GM23338 (cell line): ENCODE results near the gene CFAP77. TPM values are rescaled to one million over a fixed set of nuclear protein-coding genes. Genes with fewer than 3 reads are reported as not detected.

Source experiments
- ATAC-seq: fragments of 200-7000 bp; cut with Tn5 transposase; 3 replicates; pipeline ENCODE4 v1.9.1; 2020
- DNase-seq: peaks from one replicate; pipeline ENCODE4 v3.0.0-alpha.2; 2015; ENCODE audit warnings: low spot score
- H2AFZ ChIP-seq: fragments of 200-600 bp; sonication (generic); 2 replicates; pipeline ENCODE4 v1.8.0; 2016; ENCODE audit warnings: antibody characterized with exemption, mild to moderate bottlenecking, moderate library complexity
- H3F3A ChIP-seq: fragments of 200-600 bp; sonication (generic); replicated peaks from 2 replicates; pipeline ENCODE4 v1.8.0; 2017; ENCODE audit warnings: antibody characterized with exemption, mixed run types, low read depth
- H3K27ac ChIP-seq: fragments of 200-600 bp; sonication (generic); 2 replicates; pipeline ENCODE4 v1.6.1; 2016; ENCODE audit warnings: low read depth
- H3K27me3 ChIP-seq: fragments of 200-600 bp; sonication (generic); 2 replicates; pipeline ENCODE4 v1.8.0; 2016; ENCODE audit warnings: mild to moderate bottlenecking, mixed run types, moderate library complexity; ENCODE audit not compliant: insufficient read depth
- H3K36me3 ChIP-seq: fragments of 200-600 bp; sonication (generic); 2 replicates; pipeline ENCODE4 v1.8.0; 2016; ENCODE audit warnings: mild to moderate bottlenecking; ENCODE audit not compliant: insufficient read depth
- H3K4me1 ChIP-seq: fragments of 200-600 bp; sonication (generic); 2 replicates; pipeline ENCODE4 v1.8.0; 2016; ENCODE audit warnings: mild to moderate bottlenecking, moderate library complexity; ENCODE audit not compliant: insufficient read depth
- H3K4me2 ChIP-seq: fragments of 200-600 bp; sonication (generic); 2 replicates; pipeline ENCODE4 v1.7.1; 2017; ENCODE audit warnings: mixed run types
- H3K4me3 ChIP-seq: fragments of 200-600 bp; sonication (generic); 2 replicates; pipeline ENCODE4 v1.6.1; 2016; ENCODE audit warnings: mixed run types
- H3K79me2 ChIP-seq: fragments of 200-600 bp; sonication (generic); replicated peaks from 2 replicates; pipeline ENCODE4 v1.8.0; 2017; ENCODE audit warnings: mild to moderate bottlenecking; ENCODE audit not compliant: insufficient read depth
- H3K9me2 ChIP-seq: fragments of 200-600 bp; sonication (generic); 2 replicates; pipeline ENCODE4 v1.8.0; 2017; ENCODE audit not compliant: insufficient read depth
- H4K20me1 ChIP-seq: fragments of 200-600 bp; sonication (generic); replicated peaks from 2 replicates; pipeline ENCODE4 v1.8.0; 2017; ENCODE audit warnings: mild to moderate bottlenecking; ENCODE audit not compliant: insufficient read depth
- H3K27ac Mint-ChIP-seq: 2 replicates; pipeline ENCODE4 v1.8.0; 2020; ENCODE audit warnings: inconsistent platforms, mild to moderate bottlenecking, moderate library complexity, mixed read lengths
- H3K27me3 Mint-ChIP-seq: 3 replicates; pipeline ENCODE4 v1.8.0; 2022; ENCODE audit warnings: low read depth, mild to moderate bottlenecking, moderate library complexity, mixed read lengths, inconsistent platforms; ENCODE audit not compliant: insufficient read depth, poor library complexity
- H3K36me3 Mint-ChIP-seq: 3 replicates; pipeline ENCODE4 v1.8.0; 2021; ENCODE audit warnings: low read depth, mild to moderate bottlenecking, inconsistent platforms, moderate library complexity, mixed read lengths
- H3K4me1 Mint-ChIP-seq: 3 replicates; pipeline ENCODE4 v1.8.0; 2020; ENCODE audit warnings: mild to moderate bottlenecking, inconsistent platforms, mixed read lengths
- H3K4me3 Mint-ChIP-seq: 3 replicates; pipeline ENCODE4 v1.8.0; 2021; ENCODE audit warnings: moderate library complexity, mild to moderate bottlenecking, inconsistent platforms, mixed read lengths
- H3K9me3 Mint-ChIP-seq: 3 replicates; pipeline ENCODE4 v1.8.0; 2020; ENCODE audit warnings: moderate library complexity, mild to moderate bottlenecking, inconsistent platforms, mixed read lengths
- CREB1 ChIP-seq: fragments of 250-450 bp; sonication (Bioruptor Pico); IDR thresholded peaks from 2 replicates; pipeline ENCODE4 v1.5.0; 2020; ENCODE audit warnings: low read depth, mild to moderate bottlenecking, moderate library complexity
- CTCF ChIP-seq, 2 experiments: fragments of 200-600 bp in 1 of 2; sonication (generic) in 1 of 2; conservative IDR thresholded peaks; 2 replicates each; pipeline versions ENCODE4 v1.5.1 to v1.6.1; 2016 to 2017; ENCODE audit warnings: antibody characterized with exemption in 2 of 2, low read depth in 2 of 2, mild to moderate bottlenecking in 2 of 2, moderate library complexity in 1 of 2
- ETS1 ChIP-seq: IDR thresholded peaks from 2 replicates; pipeline ENCODE4 v1.6.1; 2016; ENCODE audit warnings: antibody characterized with exemption
- EZH2 ChIP-seq: fragments of 200-600 bp; sonication (generic); IDR thresholded peaks from one replicate; pipeline ENCODE4 v1.8.0; 2017; ENCODE audit warnings: antibody characterized with exemption, mild to moderate bottlenecking, low read depth; ENCODE audit not compliant: unreplicated experiment
- EZH2phosphoT487 ChIP-seq: fragments of 200-600 bp; sonication (generic); IDR thresholded peaks from one replicate; pipeline ENCODE4 v1.8.1; 2018; ENCODE audit warnings: antibody characterized with exemption; ENCODE audit not compliant: unreplicated experiment
- JUNB ChIP-seq: IDR thresholded peaks from one replicate; pipeline ENCODE4 v1.6.1; 2016; ENCODE audit warnings: antibody characterized with exemption; ENCODE audit not compliant: unreplicated experiment
- NANOG ChIP-seq: IDR thresholded peaks from 2 replicates; pipeline ENCODE4 v1.6.1; 2016; ENCODE audit warnings: antibody characterized with exemption, borderline replicate concordance
- POLR2AphosphoS5 ChIP-seq: IDR thresholded peaks from 2 replicates; pipeline ENCODE4 v1.6.1; 2016; ENCODE audit warnings: antibody characterized with exemption, low read depth
- REST ChIP-seq: IDR thresholded peaks from one replicate; pipeline ENCODE4 v1.6.1; 2018; ENCODE audit warnings: antibody characterized with exemption; ENCODE audit not compliant: unreplicated experiment
- STAT1 ChIP-seq: IDR thresholded peaks from one replicate; pipeline ENCODE4 v1.6.1; 2016; ENCODE audit warnings: antibody characterized with exemption; ENCODE audit not compliant: unreplicated experiment
- ZNF114 ChIP-seq: fragments of 250-450 bp; sonication (Bioruptor Pico); IDR thresholded peaks from 2 replicates; pipeline ENCODE4 v1.5.0; 2020; ENCODE audit warnings: mild to moderate bottlenecking, moderate library complexity
- ZNF331 ChIP-seq: fragments of 250-450 bp; sonication (Bioruptor Pico); IDR thresholded peaks from 2 replicates; pipeline ENCODE4 v1.5.0; 2020; ENCODE audit warnings: low read depth, mild to moderate bottlenecking, moderate library complexity
- ZNF462 ChIP-seq: fragments of 250-450 bp; sonication (Bioruptor Pico); IDR thresholded peaks from 2 replicates; pipeline ENCODE4 v1.5.0; 2020; ENCODE audit warnings: mild to moderate bottlenecking, moderate library complexity
- polyA plus RNA-seq: library from polyadenylated mRNA; unstranded; fragments of >200 nt; fragmentation: Nextera tagmentation; extraction: Ambion mirVana; gene quantifications from 2 replicates; pipeline ENCODE4 v1.2.1, GENCODE V29; 2016
- total RNA-seq: library from RNA; depleted of rRNA; stranded (reverse); fragments of >200 nt; shearing (Covaris generic); gene quantifications from 2 replicates; pipeline ENCODE4 v1.2.3, GENCODE V29; 2014

CFAP77 gene
- total and polyA plus RNA-seq, 2 experiments from 2014 or later, result 0.97 to 1.3 TPM

GRCh38 chr9:132422574-132422973 is 12.6 kb downstream of the CFAP77 start:
- H3K27ac Mint-ChIP-seq, result no peak overlapping the region
- Histone ChIP-seq H3K4me3 (no peak overlapping the region), H3F3A (no peaks in the 10 kb centered on the region), H3K9me2 (no peaks in the 10 kb centered on the region), H3K36me3 (no peaks in the 10 kb centered on the region), H3K79me2 (no peaks in the 10 kb centered on the region), H4K20me1 (no peaks in the 10 kb centered on the region), H2AFZ (no peak overlapping the region), H3K4me2 (no peak overlapping the region), H3K4me1 (peaks cover 27% of the 10 kb centered on the region), H3K27me3 (no peaks in the 10 kb centered on the region), H3K27ac (no peak overlapping the region)
- no peak for ATAC-seq
- peaks cover 38% of the 10 kb centered on the region for H3K4me1 Mint-ChIP-seq
- no peak for DNase-seq
- H3K4me3 Mint-ChIP-seq, result no peak overlapping the region
- TF ChIP-seq EZH2phosphoT487 (no peak), JUNB (no peak), ZNF331 (no peak), ETS1 (no peak), ZNF462 (CRISPR knock-in tag) (no peak), POLR2AphosphoS5 (no peak), STAT1 (no peak), EZH2 (no peak), REST (no peak), CREB1 (CRISPR knock-in tag) (no peak), CTCF (conservative IDR thresholded peaks at IDR 0.05; ENCODE audit: low read depth in 2 of 2) (no peak), ZNF114 (CRISPR knock-in tag) (no peak), NANOG (no peak)
- H3K36me3 Mint-ChIP-seq, result no peaks in the 10 kb centered on the region
- peaks cover 19% of the 10 kb centered on the region for H3K27me3 Mint-ChIP-seq
- no peaks in the 10 kb centered on the region for H3K9me3 Mint-ChIP-seq
